GM12878 (cell line): Measurements from ENCODE around the gene SLC25A47. TPM values are rescaled to one million over a fixed set of nuclear protein-coding genes. Genes with fewer than 3 reads are reported as not detected.
A peak's percentile ranks its signal among the peaks of the same experiment; 100 is the strongest.

Experiments used
- ATAC-seq: fragments of 200-7000 bp; cut with Tn5 transposase; 3 replicates; pipeline ENCODE4 v1.9.1; 2020; ENCODE audit warnings: mild to moderate bottlenecking, moderate library complexity
- BruUV-seq: library from RNA; stranded (reverse); fragments of 400-500 nt; replicated peaks from 2 replicates; lab custom pipeline; 2021; lab: Mats Ljungman, UMichigan
- CTCF ChIA-PET: fragments of 300-600 bp; sonication (Branson Sonifier 250); formaldehyde crosslinking; extraction: SDS; loops from one replicate; lab custom pipeline; 2021; ENCODE audit warnings: inconsistent platforms; lab: Yijun Ruan, JAX
- POLR2A ChIA-PET: fragments of 350-600 bp; formaldehyde crosslinking; extraction: SDS; loops from one replicate; lab custom pipeline; 2021; ENCODE audit warnings: inconsistent platforms; lab: Charles Lee
- RAD21 ChIA-PET: fragments of 300-600 bp; sonication (Branson Sonifier 250); formaldehyde crosslinking; loops from one replicate; lab custom pipeline; 2023; ENCODE audit warnings: antibody characterized with exemption; ENCODE audit not compliant: unreplicated experiment; lab: Charles Lee
- SMC1A ChIA-PET: fragments of 300-600 bp; sonication (Branson Sonifier 250); formaldehyde crosslinking; loops from one replicate; lab custom pipeline; 2023; ENCODE audit not compliant: unreplicated experiment, uncharacterized antibody; lab: Charles Lee
- DNase-seq: peaks from one replicate; pipeline ENCODE4 v3.0.0-alpha.2; 2011; ENCODE audit warnings: low read depth, low spot score
- FAIRE-seq: peaks from 3 replicates; lab custom pipeline; 2011; peaks lifted over from hg19 to GRCh38; lab: Jason Lieb, UNC
- H2AFZ ChIP-seq: 2 replicates; pipeline ENCODE4 v1.6.0; 2011; ENCODE audit warnings: low read depth, low read length, control low read depth; ENCODE audit not compliant: control insufficient read depth
- H3K27ac ChIP-seq: 2 replicates; pipeline ENCODE4 v1.5.1; 2011; ENCODE audit warnings: control low read depth; ENCODE audit not compliant: control insufficient read depth, insufficient read depth
- H3K27me3 ChIP-seq, 2 experiments: replicated peaks in 1 of 2; 2 replicates each; pipeline versions ENCODE4 v1.6.0 to v1.6.1; 2011; ENCODE audit warnings: low read length in 1 of 2; ENCODE audit not compliant: control insufficient read depth in 2 of 2, insufficient read depth in 2 of 2
- H3K36me3 ChIP-seq, 2 experiments: 2 replicates each; pipeline ENCODE4 v1.5.1; 2011; ENCODE audit warnings: low read length in 1 of 2; ENCODE audit not compliant: control insufficient read depth in 2 of 2, insufficient read depth in 2 of 2
- H3K4me1 ChIP-seq: 2 replicates; pipeline ENCODE4 v1.6.1; 2011; ENCODE audit warnings: mild to moderate bottlenecking, low read length, moderate library complexity, mixed read lengths; ENCODE audit not compliant: control insufficient read depth, insufficient read depth
- H3K4me2 ChIP-seq: 2 replicates; pipeline ENCODE4 v1.6.0; 2011; ENCODE audit warnings: control low read depth; ENCODE audit not compliant: control insufficient read depth, insufficient read depth
- H3K4me3 ChIP-seq: fragments of 200-600 bp; sonication (generic); 2 replicates; pipeline ENCODE4 v1.5.1; 2016
- H3K79me2 ChIP-seq: 2 replicates; pipeline ENCODE4 v1.6.0; 2011; ENCODE audit warnings: low read length; ENCODE audit not compliant: control insufficient read depth, insufficient read depth
- H3K9ac ChIP-seq: 2 replicates; pipeline ENCODE4 v1.8.0; 2011; ENCODE audit warnings: low read length, control low read depth, mixed read lengths; ENCODE audit not compliant: control insufficient read depth, insufficient read depth
- H3K9me3 ChIP-seq: replicated peaks from 3 replicates; pipeline ENCODE4 v1.5.1; 2011; ENCODE audit warnings: mild to moderate bottlenecking, low read length; ENCODE audit not compliant: control insufficient read depth, insufficient read depth
- H4K20me1 ChIP-seq: 2 replicates; pipeline ENCODE4 v1.6.0; 2011; ENCODE audit not compliant: control insufficient read depth, insufficient read depth
- CBX5 ChIP-seq: sonication (generic); IDR thresholded peaks from 2 replicates; pipeline ENCODE4 v1.6.1; 2016; ENCODE audit warnings: low read depth, moderate library complexity, mild to moderate bottlenecking, inconsistent platforms
- IRF3 ChIP-seq: fragments of 450-650 bp; IDR thresholded peaks from 2 replicates; pipeline ENCODE4 v1.6.1; 2014; ENCODE audit warnings: mild to moderate bottlenecking
- IRF5 ChIP-seq: fragments of 450-650 bp; IDR thresholded peaks from 2 replicates; pipeline ENCODE4 v1.6.1; 2017; ENCODE audit warnings: borderline replicate concordance
- POLR2A ChIP-seq: IDR thresholded peaks from 2 replicates; pipeline ENCODE4 v1.6.1; 2011; ENCODE audit warnings: low read depth, mild to moderate bottlenecking, low read length
- RB1 ChIP-seq: fragments of 450-650 bp; formaldehyde crosslinking; IDR thresholded peaks from 2 replicates; pipeline ENCODE4 v1.6.1; 2017; ENCODE audit warnings: mild to moderate bottlenecking, borderline replicate concordance
- SMARCA5 ChIP-seq: fragments of 450-650 bp; IDR thresholded peaks from 2 replicates; pipeline ENCODE4 v1.6.1; 2017; ENCODE audit warnings: mild to moderate bottlenecking
- WGBS: methylation state at CpG from one replicate; pipeline ENCODE4 v1.1.6; 2016; ENCODE audit warnings: low lambda C conversion rate; ENCODE audit not compliant: insufficient replicate concordance, insufficient coverage; ENCODE audit errors: missing lambda C conversion rate; 5-methylcytosine and 5-hydroxymethylcytosine counted together
- in situ Hi-C: fragments of 300-500 bp; cut with MboI; formaldehyde crosslinking; loops from 9 replicates; pipeline ENCODE4 v1.14.3; 2018; ENCODE audit warnings: mixed read lengths
- intact Hi-C: fragments of 100-400 bp; cut with micrococcal nuclease; formaldehyde crosslinking; loops from one replicate; pipeline ENCODE4 v1.14.2; 2022; ENCODE audit not compliant: unreplicated experiment
- polyA plus RNA-seq, 11 experiments: library from polyadenylated mRNA; depleted of rRNA in 4 of 11; unstranded in 6 of 11; stranded (reverse) in 5 of 11; fragments of >200 nt; fragmentation: Nextera tagmentation in 4 of 11; fragmentation: Illumina TruSeq in 1 of 11; extraction: Ambion mirVana in 4 of 11; extraction: Trizol in 1 of 11; gene quantifications; 1 replicate in 1 of 11; 2 replicates in 10 of 11; pipeline versions ENCODE4 v1.2.1 to v1.2.3, GENCODE V29; 2011 to 2016; ENCODE audit warnings: inconsistent platforms in 2 of 11, missing spikeins in 2 of 11, low read depth in 1 of 11
- total RNA-seq, 4 experiments: library from RNA; depleted of rRNA in 3 of 4; stranded (reverse); fragments of >200 nt in 3 of 4; fragmentation: Illumina TruSeq in 1 of 4; extraction: Trizol in 1 of 4; gene quantifications; 2 replicates each; pipeline versions ENCODE4 v1.2.1 to v1.2.3, GENCODE V29; 2013 to 2021

The SLC25A47 gene
- total and polyA plus RNA-seq, 10 of the 15 experiments (the other 5 are each of a cell fraction or from before 2014, with no cell fraction given) = 0.14 TPM; not detected in 9

DNA sequence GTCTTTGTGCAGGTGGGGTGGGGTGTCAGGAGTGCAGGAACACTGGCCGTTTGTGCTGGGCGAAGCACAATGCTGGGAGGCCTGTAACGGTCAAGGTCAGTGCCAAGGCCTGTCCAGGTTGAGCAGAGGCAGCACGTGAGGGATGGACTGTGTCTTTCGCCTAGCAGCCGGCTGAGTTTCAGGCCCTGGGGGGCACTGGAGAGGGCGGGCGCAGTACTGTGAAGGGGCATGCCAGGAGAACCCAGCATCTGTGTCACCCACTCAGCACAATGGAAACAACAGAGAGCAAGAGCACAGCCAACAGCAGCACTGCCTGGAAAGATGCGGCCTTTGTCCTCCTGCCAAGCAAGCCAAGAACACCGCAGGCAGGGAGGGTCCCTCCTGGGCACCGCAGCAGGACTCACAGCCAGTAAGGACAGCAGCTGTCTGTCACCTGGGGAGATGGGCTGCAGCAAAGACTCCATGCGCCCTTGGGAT is 25.2 kb downstream of the SLC25A47 start (continued):
- TF ChIP-seq IRF5 (no peak), SMARCA5 (no peak)
- TF ChIP-seq, all 136 proteins: peak for 0

DNA sequence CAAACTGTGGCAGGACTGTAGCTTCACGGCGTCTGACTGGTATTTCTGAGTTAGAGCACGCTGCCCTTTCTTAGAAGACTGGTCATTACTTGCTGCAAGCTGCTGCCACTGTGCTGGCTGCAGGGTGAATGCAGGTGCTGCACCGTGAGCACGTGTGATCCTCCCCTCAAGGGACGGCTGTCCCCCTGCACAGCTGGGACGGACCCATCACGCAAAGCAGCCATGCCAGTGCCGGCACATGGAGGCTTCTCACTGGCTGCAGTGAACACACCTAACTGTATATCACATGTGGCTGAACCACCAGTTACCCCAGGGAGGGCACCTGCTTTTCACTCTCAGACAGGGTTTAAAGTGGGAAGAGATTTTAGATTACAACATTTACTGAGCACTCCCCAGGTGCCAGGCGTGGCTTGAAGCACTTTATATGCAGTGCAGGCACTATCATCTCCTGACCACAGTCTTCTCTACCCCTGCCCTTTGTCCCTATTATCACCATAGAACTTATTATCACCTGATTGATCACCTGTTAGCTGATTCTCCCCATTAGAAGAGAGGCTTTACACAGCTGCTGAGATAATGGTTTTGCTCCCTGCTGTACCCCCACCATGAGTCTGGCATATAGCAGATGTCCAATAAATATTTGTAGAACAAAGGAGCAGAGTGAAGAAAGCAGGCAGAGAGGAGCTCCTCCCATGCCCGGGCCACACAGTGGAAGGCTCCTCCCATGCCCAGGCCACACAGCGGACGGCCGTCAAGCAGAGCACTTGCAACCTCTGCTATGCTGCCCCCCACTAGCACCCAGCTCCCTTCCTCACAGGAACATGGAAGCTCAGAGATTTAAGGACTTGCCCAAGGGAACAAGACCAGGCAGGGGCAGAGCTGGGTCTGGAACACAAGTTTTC is 25.9 kb downstream of the SLC25A47 start:
- in situ Hi-C loops = no loop called here
- RAD21 ChIA-PET = interaction anchor here (0.5 kb wide), 1 partner anchor 1749 kb away, joined by 4 read pairs; no protein-coding TSS in a partner anchor
- WGBS = 91% methylated on average over 14 of the region's 14 CpGs
- no peak overlapping the region for H2AFZ ChIP-seq
- ATAC-seq = no peak
- POLR2A ChIA-PET = interaction anchor here (1.3 kb wide), 1 partner anchor 12 kb away, joined by 3 read pairs; no protein-coding TSS in a partner anchor
- no peaks in the 10 kb centered on the region for H3K4me1 ChIP-seq
- no peak overlapping the region for H3K9ac ChIP-seq
- H4K20me1 ChIP-seq = no peaks in the 10 kb centered on the region
- SMC1A ChIA-PET = interaction anchor here (0.9 to 1.2 kb wide), 2 partner anchors 8 to 46 kb away, joined by 3 read pairs; no protein-coding TSS in a partner anchor
- BruUV-seq = no TSS peak
- peaks cover 44 to 47% of the 10 kb centered on the region in 2 experiments for H3K36me3 ChIP-seq
- intact Hi-C loops = no loop called here
- no peaks in the 10 kb centered on the region for H3K9me3 ChIP-seq
- no peak overlapping the region for H3K27ac ChIP-seq
- no peak for FAIRE-seq
- H3K4me2 ChIP-seq = no peak overlapping the region
- CTCF ChIA-PET = interaction anchor here (0.8 to 1.5 kb wide), 2 partner anchors 8 to 86 kb away, joined by 3 to 8 read pairs; no protein-coding TSS in a partner anchor
- TF ChIP-seq RB1 (no peak), CBX5 (no peak), IRF3 (no peak), POLR2A (peak; percentile 57)
- DNase-seq = no peak
- no peak overlapping the region for H3K4me3 ChIP-seq
- no peaks in the 10 kb centered on the region for H3K27me3 ChIP-seq
- no peaks in the 10 kb centered on the region for H3K79me2 ChIP-seq
